ENCODE measurements around the gene VPS39.

GRCh38 chr15:42157381-42157780 lies 50.7 kb downstream of the VPS39 start:
- TF ChIP-seq, protein P1, sequence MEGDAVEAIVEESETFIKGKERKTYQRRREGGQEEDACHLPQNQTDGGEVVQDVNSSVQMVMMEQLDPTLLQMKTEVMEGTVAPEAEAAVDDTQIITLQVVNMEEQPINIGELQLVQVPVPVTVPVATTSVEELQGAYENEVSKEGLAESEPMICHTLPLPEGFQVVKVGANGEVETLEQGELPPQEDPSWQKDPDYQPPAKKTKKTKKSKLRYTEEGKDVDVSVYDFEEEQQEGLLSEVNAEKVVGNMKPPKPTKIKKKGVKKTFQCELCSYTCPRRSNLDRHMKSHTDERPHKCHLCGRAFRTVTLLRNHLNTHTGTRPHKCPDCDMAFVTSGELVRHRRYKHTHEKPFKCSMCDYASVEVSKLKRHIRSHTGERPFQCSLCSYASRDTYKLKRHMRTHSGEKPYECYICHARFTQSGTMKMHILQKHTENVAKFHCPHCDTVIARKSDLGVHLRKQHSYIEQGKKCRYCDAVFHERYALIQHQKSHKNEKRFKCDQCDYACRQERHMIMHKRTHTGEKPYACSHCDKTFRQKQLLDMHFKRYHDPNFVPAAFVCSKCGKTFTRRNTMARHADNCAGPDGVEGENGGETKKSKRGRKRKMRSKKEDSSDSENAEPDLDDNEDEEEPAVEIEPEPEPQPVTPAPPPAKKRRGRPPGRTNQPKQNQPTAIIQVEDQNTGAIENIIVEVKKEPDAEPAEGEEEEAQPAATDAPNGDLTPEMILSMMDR (IDR thresholded peaks at IDR 0.05; ENCODE audit: low read depth, low read length, poor library complexity, severe bottlenecking), result no peak
- TF ChIP-seq EZH2phosphoT487 (IDR thresholded peaks at IDR 0.05; ENCODE audit: borderline replicate concordance, low read length), result no peak
